ENCODE results near the gene ZNF823.

GRCh38 chr19:11697284-11697855, 41.4 kb downstream of the ZNF823 start:
- TF ChIP-seq CTCF (IDR thresholded peaks at IDR 0.05; ENCODE audit: insufficient read depth, low read length) (no peak), REST (IDR thresholded peaks at IDR 0.05; ENCODE audit: insufficient replicate concordance, low read depth) (no peak), POLR2AphosphoS5 (IDR thresholded peaks at IDR 0.05; ENCODE audit: low read depth) (no peak), GABPA (IDR thresholded peaks at IDR 0.05; ENCODE audit: low read depth) (no peak)

Data from HL-60 (cell line).